ENCODE results near the gene MAP3K8. TPM values are rescaled to one million over a fixed set of nuclear protein-coding genes. Genes with fewer than 3 reads are reported as not detected.

MAP3K8 gene
- total RNA-seq, 1 experiment from 2014 or later = 4.8 TPM

DNA sequence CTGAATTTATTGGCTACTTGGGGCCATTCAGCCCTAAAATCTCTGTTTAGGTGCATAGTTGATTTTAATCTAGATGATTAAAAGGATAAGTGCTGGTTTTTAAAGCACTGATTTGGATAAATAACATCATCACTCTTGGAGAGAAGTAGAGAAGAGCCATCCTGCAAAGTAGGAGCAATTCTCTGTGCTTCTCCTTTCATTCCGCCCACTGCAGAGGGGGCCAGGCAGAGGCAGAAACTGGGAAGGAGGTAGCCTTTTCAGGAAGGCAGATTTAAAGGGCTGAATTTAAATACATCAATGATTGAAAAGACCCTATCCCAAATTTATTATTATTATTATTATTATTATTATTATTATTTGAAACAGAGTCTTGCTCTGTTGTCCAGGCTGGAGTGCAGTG, 14.1 kb downstream of the MAP3K8 start:
- Histone ChIP-seq H3K27me3 (ENCODE audit: control insufficient read depth, insufficient read depth, low read length) (no peaks in the 10 kb centered on the region), H3K4me3 (ENCODE audit: low read depth in 2 of 2, low read length in 2 of 2) (no peak overlapping the region), H3K4me1 (ENCODE audit: control insufficient read depth, insufficient read depth, low read length) (no peaks in the 10 kb centered on the region), H3K9me3 (ENCODE audit: control insufficient read depth, insufficient read depth, low read depth, low read length) (no peaks in the 10 kb centered on the region), H3K36me3 (ENCODE audit: control insufficient read depth, insufficient read depth, low read length) (no peaks in the 10 kb centered on the region; the same call in 1 of the 2 replicates), H3K27ac (ENCODE audit: low read length) (no peak overlapping the region)
- ChIA-PET POLR2A (no interaction called here), CTCF (no interaction called here)
- DNase-seq (ENCODE audit: low read depth, low spot score) = no peak
- intact Hi-C loops (cut with micrococcal nuclease; ENCODE audit: unreplicated experiment) = no loop called here
- no TSS peak for BruUV-seq (replicated peaks)
- no peak for ATAC-seq
- TF ChIP-seq TCF7L2 (IDR thresholded peaks at IDR 0.05; ENCODE audit: low read depth, low read length) (no peak), SIN3A (IDR thresholded peaks at IDR 0.05; ENCODE audit: borderline replicate concordance, insufficient read depth, low read depth, low read length) (no peak), POLR2AphosphoS5 (IDR thresholded peaks at IDR 0.05; ENCODE audit: low read depth, low read length) (no peak), CTCF (IDR thresholded peaks at IDR 0.05) (no peak)
- TF ChIP-seq, protein P1, sequence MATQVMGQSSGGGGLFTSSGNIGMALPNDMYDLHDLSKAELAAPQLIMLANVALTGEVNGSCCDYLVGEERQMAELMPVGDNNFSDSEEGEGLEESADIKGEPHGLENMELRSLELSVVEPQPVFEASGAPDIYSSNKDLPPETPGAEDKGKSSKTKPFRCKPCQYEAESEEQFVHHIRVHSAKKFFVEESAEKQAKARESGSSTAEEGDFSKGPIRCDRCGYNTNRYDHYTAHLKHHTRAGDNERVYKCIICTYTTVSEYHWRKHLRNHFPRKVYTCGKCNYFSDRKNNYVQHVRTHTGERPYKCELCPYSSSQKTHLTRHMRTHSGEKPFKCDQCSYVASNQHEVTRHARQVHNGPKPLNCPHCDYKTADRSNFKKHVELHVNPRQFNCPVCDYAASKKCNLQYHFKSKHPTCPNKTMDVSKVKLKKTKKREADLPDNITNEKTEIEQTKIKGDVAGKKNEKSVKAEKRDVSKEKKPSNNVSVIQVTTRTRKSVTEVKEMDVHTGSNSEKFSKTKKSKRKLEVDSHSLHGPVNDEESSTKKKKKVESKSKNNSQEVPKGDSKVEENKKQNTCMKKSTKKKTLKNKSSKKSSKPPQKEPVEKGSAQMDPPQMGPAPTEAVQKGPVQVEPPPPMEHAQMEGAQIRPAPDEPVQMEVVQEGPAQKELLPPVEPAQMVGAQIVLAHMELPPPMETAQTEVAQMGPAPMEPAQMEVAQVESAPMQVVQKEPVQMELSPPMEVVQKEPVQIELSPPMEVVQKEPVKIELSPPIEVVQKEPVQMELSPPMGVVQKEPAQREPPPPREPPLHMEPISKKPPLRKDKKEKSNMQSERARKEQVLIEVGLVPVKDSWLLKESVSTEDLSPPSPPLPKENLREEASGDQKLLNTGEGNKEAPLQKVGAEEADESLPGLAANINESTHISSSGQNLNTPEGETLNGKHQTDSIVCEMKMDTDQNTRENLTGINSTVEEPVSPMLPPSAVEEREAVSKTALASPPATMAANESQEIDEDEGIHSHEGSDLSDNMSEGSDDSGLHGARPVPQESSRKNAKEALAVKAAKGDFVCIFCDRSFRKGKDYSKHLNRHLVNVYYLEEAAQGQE (IDR thresholded peaks at IDR 0.05; ENCODE audit: insufficient read depth in 1 of 2, low read depth in 2 of 2, low read length in 1 of 2) = no peak
- in situ Hi-C loops (cut with HindIII; ENCODE audit: low pct_unique_long_range_greater_than_20kb, low sequenced_read_pairs) = no loop called here

GRCh38 chr10:30453764-30454527, 20.0 kb downstream of the MAP3K8 start:
- no peak for DNase-seq (ENCODE audit: low read depth, low spot score)
- ChIA-PET POLR2A (no interaction called here), CTCF (interaction anchor here (0.6 kb wide), 1 partner anchor 137 kb away, joined by 3 read pairs; no protein-coding TSS in a partner anchor)
- in situ Hi-C loops (cut with HindIII; ENCODE audit: low pct_unique_long_range_greater_than_20kb, low sequenced_read_pairs) (no loop called here), intact Hi-C loops (cut with micrococcal nuclease; ENCODE audit: unreplicated experiment) (no loop called here)
- Histone ChIP-seq H3K27me3 (ENCODE audit: control insufficient read depth, insufficient read depth, low read length) (no peaks in the 10 kb centered on the region), H3K36me3 (ENCODE audit: control insufficient read depth, insufficient read depth, low read length) (no peaks in the 10 kb centered on the region; the same call in 1 of the 2 replicates), H3K4me3 (ENCODE audit: low read depth in 2 of 2, low read length in 2 of 2) (no peak overlapping the region), H3K9me3 (ENCODE audit: control insufficient read depth, insufficient read depth, low read depth, low read length) (no peaks in the 10 kb centered on the region), H3K4me1 (ENCODE audit: control insufficient read depth, insufficient read depth, low read length) (no peaks in the 10 kb centered on the region), H3K27ac (ENCODE audit: low read length) (no peak overlapping the region)
- ATAC-seq = no peak
- BruUV-seq (replicated peaks) = no TSS peak
- TF ChIP-seq SIN3A (IDR thresholded peaks at IDR 0.05; ENCODE audit: borderline replicate concordance, insufficient read depth, low read depth, low read length) (no peak), POLR2AphosphoS5 (IDR thresholded peaks at IDR 0.05; ENCODE audit: low read depth, low read length) (no peak), CTCF (IDR thresholded peaks at IDR 0.05) (no peak), TCF7L2 (IDR thresholded peaks at IDR 0.05; ENCODE audit: low read depth, low read length) (no peak)
- TF ChIP-seq, protein P1 (IDR thresholded peaks at IDR 0.05; ENCODE audit: insufficient read depth in 1 of 2, low read depth in 2 of 2, low read length in 1 of 2) = no peak

Measured in Panc1 (cell line).